M059J (cell line): ENCODE results near the gene MYH7B. TPM values are rescaled to one million over a fixed set of nuclear protein-coding genes. Genes with fewer than 3 reads are reported as not detected.

Source experiments
- DNase-seq: peaks from one replicate; pipeline ENCODE4 v3.0.0-alpha.2; 2012; ENCODE audit warnings: low read depth
- total RNA-seq: library from RNA; depleted of rRNA; stranded (reverse); fragments of >200 nt; shearing (Covaris generic); gene quantifications from 2 replicates; pipeline ENCODE4 v1.2.3, GENCODE V29; 2014

MYH7B gene
- total RNA-seq, 1 experiment from 2014 or later, result 0.05 TPM

DNA sequence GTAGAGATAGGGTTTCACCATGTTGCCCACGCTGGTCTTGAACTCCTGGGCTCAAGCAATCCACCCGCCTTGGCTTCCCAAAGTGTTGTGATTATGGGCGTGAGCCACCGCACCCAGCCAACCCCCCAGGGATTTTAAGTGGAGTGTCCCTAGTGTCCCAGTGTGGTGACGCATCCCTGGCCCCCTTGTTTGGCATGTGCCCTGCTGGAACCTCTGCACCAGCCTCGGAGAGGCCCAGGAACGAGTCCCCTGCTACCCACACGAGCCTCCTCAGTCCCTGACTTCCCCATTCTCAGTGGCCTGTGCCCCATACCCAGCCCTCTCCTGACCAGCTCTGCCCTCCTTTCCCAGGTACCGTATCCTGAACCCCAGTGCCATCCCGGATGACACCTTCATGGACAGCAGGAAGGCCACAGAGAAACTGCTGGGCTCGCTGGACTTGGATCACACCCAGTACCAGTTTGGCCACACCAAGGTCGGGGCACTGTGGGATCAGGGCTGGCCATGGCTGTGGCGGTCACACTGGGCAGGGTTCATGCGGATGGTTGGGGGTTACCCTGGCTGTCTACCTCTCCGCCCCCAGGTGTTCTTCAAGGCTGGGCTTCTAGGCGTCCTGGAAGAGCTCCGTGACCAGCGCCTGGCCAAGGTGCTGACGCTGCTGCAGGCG lies 37.2 kb downstream of the MYH7B start:
- no peak for DNase-seq

DNA sequence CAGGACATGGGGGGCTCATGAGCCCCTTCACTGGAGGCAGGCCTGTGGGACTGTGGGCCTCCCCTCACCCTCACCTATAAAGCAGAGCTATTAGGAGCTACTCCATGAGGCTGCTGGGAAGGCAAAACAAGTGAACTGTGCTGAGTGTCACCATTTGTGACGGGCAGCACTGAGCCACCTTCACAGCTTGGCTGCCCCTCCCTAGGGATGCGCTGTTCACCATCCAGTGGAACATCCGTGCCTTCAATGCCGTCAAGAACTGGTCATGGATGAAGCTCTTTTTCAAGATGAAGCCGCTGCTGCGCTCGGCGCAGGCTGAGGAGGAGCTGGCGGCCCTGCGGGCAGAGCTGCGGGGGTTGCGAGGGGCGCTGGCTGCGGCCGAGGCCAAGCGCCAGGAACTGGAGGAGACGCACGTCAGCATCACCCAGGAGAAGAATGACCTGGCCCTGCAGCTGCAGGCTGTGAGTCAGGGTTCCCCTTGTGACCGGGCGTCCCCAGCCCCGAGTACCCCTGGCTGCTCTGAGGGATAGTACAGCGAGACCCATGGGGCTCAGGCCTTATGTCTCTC lies 38.4 kb downstream of the MYH7B start:
- DNase-seq, result no peak

DNA sequence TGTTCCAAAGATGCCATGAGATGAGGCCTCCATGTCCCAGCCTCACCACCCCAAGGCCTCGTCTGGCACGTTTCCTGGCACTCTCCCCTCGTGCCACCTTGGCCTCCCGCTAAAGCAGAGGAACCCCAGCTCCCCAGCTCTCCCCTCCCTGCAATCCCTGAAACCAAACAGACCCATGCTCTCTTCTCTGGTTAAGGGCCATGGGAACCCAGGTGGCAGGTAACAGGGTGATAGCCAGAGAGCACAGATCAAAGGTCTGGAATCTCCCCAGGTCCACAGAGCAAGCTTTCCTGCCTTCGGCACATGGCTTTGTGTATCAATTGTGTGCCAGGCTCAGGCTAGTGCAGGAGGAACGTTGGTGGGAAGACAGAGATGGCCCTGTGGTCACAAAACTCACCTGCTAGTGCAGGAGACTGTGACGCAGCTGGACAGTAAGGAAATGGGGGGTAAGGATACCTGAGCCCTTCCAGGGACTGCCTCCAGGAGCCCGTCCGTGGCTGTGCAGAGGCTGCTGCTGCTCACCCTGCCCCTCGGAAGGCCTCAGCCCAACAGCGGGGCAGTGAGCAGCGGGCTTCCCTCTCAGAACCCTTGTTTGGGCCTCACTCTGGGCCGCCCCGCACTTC lies 39.0 kb downstream of the MYH7B start:
- no peak for DNase-seq

DNA sequence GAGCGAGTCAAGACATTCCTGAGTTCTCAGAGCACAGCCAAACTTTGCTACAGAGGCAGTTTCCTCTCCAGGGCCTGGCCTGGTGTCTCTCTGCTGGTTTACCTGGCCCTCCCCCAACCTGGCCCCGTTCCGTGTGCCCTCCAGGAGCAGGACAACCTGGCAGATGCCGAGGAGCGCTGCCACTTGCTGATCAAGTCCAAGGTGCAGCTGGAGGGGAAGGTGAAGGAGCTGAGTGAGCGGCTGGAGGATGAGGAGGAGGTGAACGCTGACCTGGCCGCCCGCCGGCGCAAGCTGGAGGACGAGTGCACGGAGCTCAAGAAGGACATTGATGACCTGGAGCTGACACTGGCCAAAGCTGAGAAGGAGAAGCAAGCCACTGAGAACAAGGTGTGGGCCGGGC lies 39.5 kb downstream of the MYH7B start:
- no peak for DNase-seq

DNA sequence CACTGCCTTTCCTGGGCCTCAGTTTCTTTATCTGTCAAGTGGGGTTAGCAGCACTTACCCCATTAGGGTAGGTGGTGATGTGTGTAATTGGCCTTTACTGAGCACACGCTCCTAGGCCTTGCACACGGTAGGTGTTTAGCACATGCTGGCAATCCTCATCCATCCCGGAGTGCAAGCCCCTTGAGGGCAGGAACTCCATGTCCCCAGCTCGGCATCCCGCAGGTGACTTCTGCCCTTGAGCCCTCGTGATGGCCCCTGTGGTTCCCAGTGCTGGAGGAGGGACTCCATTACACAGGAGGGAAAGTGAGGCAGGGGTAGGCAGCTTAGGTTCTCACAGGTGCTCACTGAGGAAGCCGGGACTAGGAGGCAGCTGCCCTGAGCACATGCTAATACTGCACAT lies 40.0 kb downstream of the MYH7B start:
- no peak for DNase-seq

DNA sequence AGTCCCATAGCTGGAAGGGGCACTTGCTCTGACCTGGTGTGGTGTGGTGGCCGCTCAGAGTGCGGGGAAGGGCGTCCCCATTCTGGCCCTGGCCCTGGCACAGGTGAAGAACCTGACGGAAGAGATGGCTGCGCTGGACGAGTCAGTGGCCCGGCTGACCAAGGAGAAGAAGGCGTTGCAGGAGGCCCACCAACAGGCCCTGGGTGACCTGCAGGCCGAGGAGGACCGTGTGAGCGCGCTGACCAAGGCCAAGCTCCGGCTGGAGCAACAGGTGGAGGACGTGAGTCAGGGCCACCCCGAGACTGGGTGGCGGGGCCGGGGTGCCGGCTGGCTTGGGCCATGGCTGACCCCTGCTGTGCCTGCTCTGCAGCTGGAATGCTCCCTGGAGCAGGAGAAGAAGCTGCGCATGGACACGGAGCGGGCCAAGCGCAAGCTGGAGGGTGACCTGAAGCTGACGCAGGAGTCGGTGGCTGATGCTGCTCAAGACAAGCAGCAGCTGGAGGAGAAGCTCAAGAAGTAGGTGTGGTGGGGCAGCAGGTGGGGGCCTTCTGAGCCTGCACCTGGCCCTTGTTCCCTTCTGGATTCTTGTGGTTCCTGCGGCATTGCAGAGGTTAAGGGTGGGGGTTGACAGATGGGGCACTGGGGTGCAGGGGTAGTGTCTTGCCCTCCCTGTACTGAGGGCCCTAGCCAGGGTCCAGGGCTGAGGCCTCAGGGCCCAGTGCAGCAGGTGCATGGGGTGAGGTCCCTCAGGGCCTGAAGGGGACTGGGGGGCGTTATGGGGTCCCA lies 40.8 kb downstream of the MYH7B start:
- DNase-seq, result no peak

DNA sequence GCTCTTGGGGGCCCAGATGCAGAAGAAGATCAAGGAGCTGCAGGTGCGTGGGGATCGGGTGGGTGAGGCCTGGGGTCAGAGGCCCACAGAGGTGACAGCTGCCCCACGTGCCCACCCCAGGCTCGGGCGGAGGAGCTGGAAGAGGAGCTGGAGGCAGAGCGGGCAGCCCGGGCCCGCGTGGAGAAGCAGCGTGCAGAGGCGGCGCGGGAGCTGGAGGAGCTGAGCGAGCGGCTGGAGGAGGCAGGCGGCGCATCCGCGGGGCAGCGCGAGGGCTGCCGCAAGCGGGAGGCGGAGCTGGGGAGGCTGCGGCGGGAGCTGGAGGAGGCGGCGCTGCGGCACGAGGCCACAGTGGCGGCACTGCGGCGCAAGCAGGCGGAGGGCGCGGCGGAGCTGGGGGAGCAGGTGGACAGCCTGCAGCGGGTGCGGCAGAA lies 41.5 kb downstream of the MYH7B start:
- no peak for DNase-seq

DNA sequence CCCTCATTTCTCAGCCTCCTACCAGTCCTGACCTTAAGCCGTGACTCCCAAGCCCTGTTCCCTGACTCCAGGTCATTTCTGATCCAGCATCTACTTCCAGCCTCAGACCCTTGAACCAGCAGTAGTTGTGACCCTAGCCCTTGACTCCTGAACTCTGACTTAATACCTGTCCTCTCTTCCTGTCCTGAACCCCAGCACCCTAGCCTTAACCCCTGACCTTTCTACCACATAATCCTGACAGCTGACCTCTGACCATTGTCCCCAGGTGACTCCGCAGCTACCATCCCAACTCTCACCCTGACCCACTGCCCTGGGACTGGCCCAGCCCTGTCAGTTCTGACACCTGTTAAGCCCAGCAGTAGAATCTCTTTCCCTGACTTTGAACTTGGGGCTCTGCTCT lies 42.1 kb downstream of the MYH7B start:
- no peak for DNase-seq

DNA sequence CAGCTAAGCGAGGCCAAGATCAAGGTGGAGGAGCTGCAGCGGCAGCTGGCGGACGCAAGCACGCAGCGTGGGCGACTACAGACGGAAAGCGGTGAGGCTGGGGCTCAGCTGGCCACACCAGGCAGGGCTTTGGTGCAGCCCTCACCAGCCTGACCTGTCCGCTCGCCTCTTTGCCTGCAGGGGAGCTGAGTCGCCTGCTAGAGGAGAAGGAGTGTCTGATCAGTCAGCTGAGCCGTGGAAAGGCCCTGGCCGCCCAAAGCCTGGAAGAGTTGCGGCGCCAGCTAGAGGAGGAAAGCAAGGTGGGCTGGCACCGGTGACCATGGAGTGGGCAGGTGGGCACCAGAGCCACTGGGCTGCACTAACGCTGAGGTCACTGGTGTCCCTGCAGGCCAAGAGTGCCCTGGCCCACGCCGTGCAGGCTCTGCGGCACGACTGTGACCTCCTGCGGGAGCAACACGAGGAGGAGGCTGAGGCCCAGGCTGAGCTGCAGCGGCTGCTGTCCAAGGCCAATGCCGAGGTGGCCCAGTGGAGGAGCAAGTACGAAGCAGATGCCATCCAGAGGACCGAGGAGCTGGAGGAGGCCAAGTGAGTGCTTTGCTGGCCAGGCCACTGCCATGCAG lies 42.8 kb downstream of the MYH7B start:
- DNase-seq, result no peak

DNA sequence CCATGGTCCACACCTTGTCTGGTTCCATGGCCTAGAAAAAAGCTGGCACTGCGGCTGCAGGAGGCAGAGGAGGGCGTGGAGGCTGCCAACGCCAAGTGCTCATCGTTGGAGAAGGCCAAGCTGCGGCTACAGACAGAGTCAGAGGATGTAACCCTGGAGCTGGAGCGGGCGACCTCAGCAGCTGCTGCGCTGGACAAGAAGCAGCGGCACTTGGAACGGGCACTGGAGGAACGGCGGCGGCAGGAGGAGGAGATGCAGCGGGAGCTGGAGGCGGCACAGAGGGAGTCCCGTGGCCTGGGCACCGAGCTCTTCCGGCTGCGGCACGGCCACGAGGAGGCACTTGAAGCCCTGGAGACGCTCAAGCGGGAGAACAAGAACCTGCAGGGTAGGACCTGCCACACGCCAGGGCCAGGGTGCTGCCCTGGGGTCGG lies 43.4 kb downstream of the MYH7B start:
- DNase-seq, result no peak

DNA sequence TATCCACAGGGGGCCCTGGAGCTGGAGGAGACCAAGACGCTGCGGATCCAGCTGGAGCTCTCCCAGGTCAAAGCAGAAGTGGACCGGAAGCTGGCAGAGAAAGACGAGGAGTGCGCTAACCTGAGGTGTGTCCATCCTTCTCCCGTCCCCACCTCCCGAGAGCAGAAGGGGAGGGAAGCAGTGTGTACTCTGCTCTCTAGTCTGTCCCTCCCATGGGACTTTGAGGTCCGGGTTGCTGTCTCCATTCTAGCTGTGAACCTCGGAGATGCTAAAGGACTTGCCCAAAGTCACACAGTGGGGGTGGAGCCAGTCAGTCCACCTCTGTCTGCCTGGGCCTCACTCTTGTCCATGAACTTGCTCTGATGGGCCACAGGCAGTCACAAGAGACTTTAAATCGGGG lies 44.1 kb downstream of the MYH7B start:
- no peak for DNase-seq

DNA sequence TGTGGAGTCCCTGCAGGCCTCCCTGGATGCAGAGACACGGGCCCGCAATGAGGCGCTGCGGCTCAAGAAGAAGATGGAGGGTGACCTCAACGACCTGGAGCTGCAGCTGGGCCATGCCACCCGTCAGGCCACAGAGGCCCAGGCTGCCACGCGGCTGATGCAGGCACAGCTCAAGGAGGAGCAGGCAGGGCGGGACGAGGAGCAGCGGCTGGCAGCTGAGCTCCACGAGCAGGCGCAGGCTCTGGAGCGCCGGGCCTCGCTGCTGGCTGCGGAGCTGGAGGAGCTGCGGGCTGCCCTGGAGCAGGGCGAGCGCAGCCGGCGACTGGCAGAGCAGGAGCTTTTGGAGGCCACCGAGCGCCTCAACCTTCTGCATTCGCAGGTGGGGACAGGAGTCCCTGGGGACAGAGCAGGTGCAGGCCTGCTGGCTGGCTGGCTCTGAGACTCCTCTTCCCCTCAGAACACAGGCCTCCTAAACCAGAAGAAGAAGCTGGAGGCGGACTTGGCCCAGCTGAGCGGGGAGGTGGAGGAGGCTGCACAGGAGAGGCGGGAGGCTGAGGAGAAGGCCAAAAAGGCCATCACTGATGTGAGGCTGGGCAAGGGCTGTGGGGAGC lies 44.7 kb downstream of the MYH7B start:
- DNase-seq, result no peak

DNA sequence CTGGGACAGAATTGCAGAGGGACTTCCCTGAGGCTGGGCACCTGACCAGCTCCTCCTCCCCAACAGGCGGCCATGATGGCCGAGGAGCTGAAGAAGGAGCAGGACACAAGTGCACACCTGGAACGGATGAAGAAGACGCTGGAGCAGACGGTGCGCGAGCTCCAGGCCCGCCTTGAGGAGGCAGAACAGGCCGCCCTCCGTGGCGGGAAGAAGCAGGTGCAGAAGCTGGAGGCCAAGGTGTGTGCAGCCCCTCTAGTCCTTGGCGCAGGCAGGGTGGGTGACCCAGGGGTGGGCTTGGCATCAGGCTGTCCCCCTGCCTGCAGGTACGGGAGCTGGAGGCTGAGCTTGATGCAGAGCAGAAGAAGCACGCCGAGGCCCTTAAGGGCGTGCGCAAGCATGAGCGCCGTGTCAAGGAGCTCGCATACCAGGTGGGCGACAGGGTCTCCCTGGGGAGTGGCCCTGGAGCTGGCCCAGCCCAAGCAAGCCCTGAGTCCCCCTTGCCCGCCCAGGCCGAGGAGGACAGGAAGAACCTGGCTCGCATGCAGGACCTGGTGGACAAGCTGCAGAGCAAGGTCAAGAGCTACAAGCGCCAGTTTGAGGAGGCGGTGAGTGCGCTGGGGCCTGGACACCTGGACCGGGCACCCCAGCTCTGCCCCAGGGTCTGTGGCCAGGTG lies 45.4 kb downstream of the MYH7B start:
- no peak for DNase-seq

DNA sequence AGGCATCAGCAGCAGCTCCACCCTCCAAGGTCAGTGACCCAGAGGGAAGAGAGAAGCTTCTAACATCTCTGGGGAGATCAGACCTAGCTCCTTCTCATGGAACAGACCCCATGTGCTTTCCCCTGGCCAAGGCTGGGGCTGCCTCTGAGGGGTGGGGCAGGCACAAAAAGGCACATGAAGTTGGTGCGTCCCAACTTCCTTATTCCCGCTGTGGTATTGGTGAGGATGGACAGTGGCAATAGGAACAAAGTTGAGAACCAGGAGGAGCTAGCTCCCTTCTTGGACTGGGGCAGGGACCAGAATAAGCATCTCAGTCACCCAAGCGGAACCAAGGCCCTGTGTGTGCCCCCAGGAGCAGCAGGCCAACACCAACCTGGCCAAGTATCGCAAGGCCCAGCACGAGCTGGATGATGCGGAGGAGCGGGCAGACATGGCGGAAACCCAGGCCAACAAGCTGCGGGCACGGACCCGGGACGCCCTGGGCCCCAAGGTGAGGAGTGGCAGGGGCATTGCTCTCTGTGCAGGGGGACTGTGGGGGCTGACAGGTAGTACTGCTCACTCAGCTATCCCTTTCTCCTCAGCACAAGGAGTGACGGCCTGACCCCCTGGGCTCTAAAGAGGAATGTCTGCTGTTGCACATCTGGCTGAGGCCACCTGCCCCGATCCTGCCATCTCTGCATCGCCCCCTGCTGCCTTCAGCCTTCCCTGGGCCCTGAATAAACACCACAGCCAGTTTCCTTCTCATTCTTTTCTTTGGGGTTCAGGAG lies 46.1 kb downstream of the MYH7B start:
- no peak for DNase-seq

DNA sequence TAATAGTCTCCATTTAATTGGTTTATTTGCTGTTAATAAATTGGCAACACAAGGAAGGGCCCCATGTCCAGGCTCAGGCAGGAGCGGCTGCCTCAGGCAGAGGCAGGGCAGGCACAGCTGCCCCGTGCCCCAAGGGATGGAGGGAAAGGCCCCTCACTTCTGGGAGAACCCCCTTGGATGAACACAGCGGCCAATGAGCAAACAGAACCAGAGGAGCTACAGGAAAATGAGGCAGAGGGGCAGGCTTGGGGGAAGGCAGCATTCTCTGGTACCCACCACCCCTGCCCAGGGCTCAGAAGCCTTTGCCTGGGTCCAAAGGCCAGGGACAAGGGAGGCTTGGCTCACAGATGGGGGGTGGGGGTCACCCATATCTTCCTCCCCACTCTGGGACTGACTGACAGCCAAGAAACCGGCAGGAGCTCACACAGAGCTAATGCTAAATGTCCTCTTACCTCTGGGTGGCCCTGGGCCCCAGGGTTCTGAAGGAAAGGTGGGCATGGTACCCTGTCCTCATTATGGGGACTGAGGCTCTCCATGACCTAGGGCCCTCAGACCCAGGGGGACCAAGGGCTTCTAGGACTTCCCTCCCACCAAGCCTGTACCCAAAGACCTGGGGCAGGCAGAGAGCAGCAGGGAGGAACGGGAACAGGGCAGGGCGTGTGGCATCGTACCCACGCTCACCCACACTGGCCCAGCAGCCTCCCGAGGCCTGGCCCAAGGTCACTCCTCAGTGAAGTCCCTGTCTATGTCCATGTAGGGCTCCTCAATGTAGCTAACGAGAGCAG lies 47.0 kb downstream of the MYH7B start:
- DNase-seq, result no peak

DNA sequence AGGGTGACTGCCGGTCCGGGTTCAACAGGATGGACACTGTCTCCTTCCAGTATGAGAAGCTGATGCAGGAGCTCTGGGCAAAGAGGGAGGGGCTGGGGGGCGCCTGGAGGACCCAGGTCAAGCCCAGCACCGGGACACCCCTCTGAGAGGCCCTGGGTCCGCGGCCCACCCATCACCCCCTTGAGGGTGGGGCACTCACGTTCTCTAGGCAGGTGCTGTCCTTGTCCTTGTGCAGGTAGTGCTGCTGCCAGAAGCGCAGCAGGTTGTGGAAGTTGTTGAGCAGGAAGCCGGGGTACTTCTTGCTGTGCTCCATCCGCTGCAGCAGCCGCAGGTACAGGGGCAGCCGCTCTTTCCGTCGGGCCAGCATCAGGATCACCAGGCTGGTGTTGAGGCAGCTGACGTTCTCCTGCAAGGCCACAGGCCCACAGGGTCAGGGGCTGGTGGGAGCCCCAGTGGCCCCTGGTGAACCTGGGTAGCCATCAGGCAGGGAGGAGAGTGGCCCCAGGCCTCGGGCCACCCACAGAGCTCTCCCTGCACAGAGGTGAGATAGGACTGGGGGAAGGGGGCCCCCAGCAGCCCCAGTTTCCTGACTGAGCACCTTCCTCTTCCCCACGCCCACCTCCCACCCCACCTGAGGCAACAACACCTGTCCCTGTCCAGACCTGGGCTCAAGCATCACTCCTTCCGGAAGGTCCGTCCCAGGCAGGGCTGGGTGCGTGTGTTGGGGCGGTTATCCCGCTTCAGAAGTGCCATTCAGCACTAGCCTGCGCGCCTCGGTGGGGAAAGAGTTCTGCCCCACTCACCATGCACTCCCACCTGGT lies 47.8 kb downstream of the MYH7B start:
- no peak for DNase-seq

DNA sequence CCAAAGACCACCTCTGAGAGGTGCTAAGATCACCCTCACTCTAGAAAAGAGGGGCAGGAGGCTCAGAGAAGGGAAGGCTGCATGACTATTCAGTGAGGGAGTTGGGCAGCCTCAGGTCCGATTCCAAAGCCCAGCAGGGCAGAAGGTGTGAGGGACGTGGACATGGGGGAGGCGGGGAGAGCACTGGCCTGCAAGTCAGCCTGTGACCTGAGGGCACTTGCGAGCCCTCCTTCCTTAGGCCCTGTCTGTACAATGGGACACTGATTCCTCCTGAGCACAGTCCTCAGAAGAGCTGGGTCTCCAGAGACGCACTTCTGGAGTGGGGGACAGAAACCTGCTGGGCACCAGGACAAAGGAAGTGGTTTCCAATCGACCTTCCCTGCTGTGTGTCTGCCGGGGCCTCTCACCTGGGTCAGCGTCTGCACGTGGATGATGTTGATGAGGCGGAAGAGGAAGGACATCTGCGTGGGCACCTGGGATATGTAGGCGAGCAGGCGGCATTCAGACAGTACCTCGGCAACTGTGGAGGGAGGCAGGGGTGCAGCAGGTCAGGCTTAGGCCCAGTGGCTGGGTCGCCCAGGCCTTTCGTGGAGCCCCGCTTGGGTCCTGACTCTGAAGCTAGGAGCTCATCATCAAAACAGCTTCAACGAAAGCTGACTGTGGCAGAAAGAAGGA lies 48.5 kb downstream of the MYH7B start:
- no peak for DNase-seq
